ENCODE results near the gene SMIM34.
"Not testable (repeated sequence)": the region's sequence is repeated elsewhere in the genome, so short reads cannot be mapped to it uniquely, and the experiment has no call there.

The SMIM34 gene

GRCh38 chr21:34374462-34374861 lies 49.3 kb downstream of the SMIM34 start:
- not testable (repeated sequence) for DNase-seq (ENCODE audit: low read depth in 2 of 2)

- DNase-seq (ENCODE audit: low read depth in 2 of 2) = no peak
Observed at GRCh38 chr21:34372321-34372720, 51.4 kb downstream of the SMIM34 start.

GRCh38 chr21:34369741-34370140 lies 54.0 kb downstream of the SMIM34 start:
- DNase-seq (ENCODE audit: low read depth in 2 of 2) = no peak

Measured in stimulated activated CD4-positive, alpha-beta T cell treated with anti-CD3 and anti-CD28 coated beads, Interleukin-4, amount 100 ng/mL, for 48 hours (primary cell).